Keratinocyte (primary cell): Measurements from ENCODE around the gene CRLF2. TPM values are rescaled to one million over a fixed set of nuclear protein-coding genes. Genes with fewer than 3 reads are reported as not detected.

Experiments
- DNase-seq: peaks from one replicate; pipeline ENCODE4 v3.0.0-alpha.2; 2011; ENCODE audit warnings: low read depth, missing footprints, low spot score
- FAIRE-seq: peaks from 2 replicates; lab custom pipeline; 2011; peaks lifted over from hg19 to GRCh38; lab: Jason Lieb, UNC
- H2AFZ ChIP-seq: 2 replicates; pipeline ENCODE4 v1.6.0; 2012; ENCODE audit warnings: low read length, control low read depth, inconsistent platforms; ENCODE audit not compliant: control insufficient read depth
- H3K27ac ChIP-seq: 2 replicates; pipeline ENCODE4 v1.5.1; 2011; ENCODE audit warnings: low read length; ENCODE audit not compliant: control insufficient read depth, insufficient read depth
- H3K27me3 ChIP-seq: 3 replicates; pipeline ENCODE4 v1.6.0; 2011; ENCODE audit warnings: low read length; ENCODE audit not compliant: control insufficient read depth, insufficient read depth; ENCODE audit errors: extremely low read depth
- H3K36me3 ChIP-seq, 2 experiments: 2 replicates in 1 of 2; 3 replicates in 1 of 2; pipeline ENCODE4 v1.5.1; 2011; ENCODE audit warnings: low read length in 2 of 2, mild to moderate bottlenecking in 1 of 2; ENCODE audit not compliant: control insufficient read depth in 2 of 2, insufficient read depth in 2 of 2; ENCODE audit errors: extremely low read depth in 1 of 2
- H3K4me1 ChIP-seq: 3 replicates; pipeline ENCODE4 v1.5.1; 2011; ENCODE audit warnings: low read length; ENCODE audit not compliant: control insufficient read depth, insufficient read depth; ENCODE audit errors: extremely low read depth
- H3K4me2 ChIP-seq: 3 replicates; pipeline ENCODE4 v1.6.0; 2011; ENCODE audit warnings: low read depth, low read length; ENCODE audit not compliant: control insufficient read depth, insufficient read depth; ENCODE audit errors: extremely low read depth
- H3K4me3 ChIP-seq, 3 experiments: fragments of 200-600 bp in 1 of 3; sonication (generic) in 1 of 3; 2 replicates in 2 of 3; 3 replicates in 1 of 3; pipeline ENCODE4 v1.5.1; 2011 to 2016; ENCODE audit warnings: low read length in 3 of 3, mild to moderate bottlenecking in 3 of 3, control low read depth in 2 of 3, inconsistent platforms in 1 of 3, low read depth in 1 of 3, mixed read lengths in 1 of 3, mixed run types in 1 of 3, moderate library complexity in 1 of 3; ENCODE audit not compliant: control insufficient read depth in 2 of 3, insufficient read depth in 2 of 3; ENCODE audit errors: extremely low read depth in 1 of 3
- H3K79me2 ChIP-seq: 2 replicates; pipeline ENCODE4 v1.6.0; 2012; ENCODE audit warnings: low read length; ENCODE audit not compliant: control insufficient read depth, insufficient read depth
- H3K9ac ChIP-seq: 3 replicates; pipeline ENCODE4 v1.6.0; 2011; ENCODE audit warnings: low read length; ENCODE audit not compliant: control insufficient read depth, insufficient read depth; ENCODE audit errors: extremely low read depth
- H3K9me1 ChIP-seq: 3 replicates; pipeline ENCODE4 v1.6.0; 2011; ENCODE audit warnings: low read length; ENCODE audit not compliant: control insufficient read depth, insufficient read depth; ENCODE audit errors: extremely low read depth
- H3K9me3 ChIP-seq: 2 replicates; pipeline ENCODE4 v1.5.1; 2012; ENCODE audit warnings: low read depth, low read length; ENCODE audit not compliant: control insufficient read depth
- H4K20me1 ChIP-seq: 3 replicates; pipeline ENCODE4 v1.6.0; 2011; ENCODE audit warnings: low read length; ENCODE audit not compliant: control insufficient read depth, insufficient read depth; ENCODE audit errors: extremely low read depth
- CTCF ChIP-seq, 3 experiments: IDR thresholded peaks in 1 of 3; conservative IDR thresholded peaks in 1 of 3; optimal IDR thresholded peaks in 1 of 3; 2 replicates in 2 of 3; 3 replicates in 1 of 3; pipeline versions ENCODE3 to v1.5.1; 2011; ENCODE audit warnings: low read length in 3 of 3, mild to moderate bottlenecking in 3 of 3, moderate library complexity in 2 of 3, control low read depth in 1 of 3, inconsistent platforms in 1 of 3; ENCODE audit not compliant: insufficient read depth in 2 of 3; ENCODE audit errors: extremely low read depth in 1 of 3
- EZH2 ChIP-seq: IDR thresholded peaks from one replicate; pipeline ENCODE4 v1.6.1; 2012; ENCODE audit warnings: inconsistent platforms, mild to moderate bottlenecking, low read length, moderate library complexity
- dilution Hi-C: fragments of 300-500 bp; cut with MboI; formaldehyde crosslinking; loops from one replicate; pipeline ENCODE4 v1.7.0; 2020; ENCODE audit warnings: low sequenced_read_pairs; ENCODE audit not compliant: extremely low pct_ligation_motif_present
- polyA plus RNA-seq, 5 experiments: library from polyadenylated mRNA; depleted of rRNA in 3 of 5; stranded (reverse) in 3 of 5; stranded (forward) in 1 of 5; unstranded in 1 of 5; fragments of >200 nt; gene quantifications; 1 replicate in 1 of 5; 2 replicates in 3 of 5; 3 replicates in 1 of 5; pipeline versions ENCODE4 v1.2.1 to v1.2.3, GENCODE V29; 2011 to 2012; ENCODE audit warnings: missing spikeins in 2 of 5, low read depth in 1 of 5, low replicate concordance in 1 of 5

CRLF2 gene
- polyA plus RNA-seq, 1 donor (not counting 4 experiments of a cell fraction or from before 2014, with no cell fraction given) = not detected

- Histone ChIP-seq H3K4me3 (no peak overlapping the region), H3K9me3 (no peaks in the 10 kb centered on the region), H4K20me1 (no peaks in the 10 kb centered on the region), H3K4me2 (no peak overlapping the region), H3K9me1 (no peaks in the 10 kb centered on the region), H3K27me3 (no peaks in the 10 kb centered on the region), H3K36me3 (no peaks in the 10 kb centered on the region), H3K27ac (no peak overlapping the region), H3K4me1 (no peaks in the 10 kb centered on the region), H2AFZ (no peak overlapping the region), H3K9ac (no peak overlapping the region), H3K79me2 (no peaks in the 10 kb centered on the region)
- dilution Hi-C loops = no loop called here
- DNase-seq (no peak), FAIRE-seq (no peak)
- TF ChIP-seq CTCF (optimal IDR thresholded peaks at IDR 0.05 in 1 of 3, IDR thresholded peaks at IDR 0.05 in 1 of 3, conservative IDR thresholded peaks at IDR 0.05 in 1 of 3; ENCODE audit: extremely low read depth in 1 of 3, insufficient read depth in 2 of 3, low read length in 3 of 3) (no peak), EZH2 (no peak)
These were observed 60.4 kb downstream of the CRLF2 start for GRCh38 chrX:1152090-1152489.

GRCh38 chrX:1151378-1152077, 60.9 kb downstream of the CRLF2 start:
- Histone ChIP-seq H3K9me3 (no peaks in the 10 kb centered on the region), H3K4me2 (no peak overlapping the region), H3K4me3 (no peak overlapping the region), H3K4me1 (no peaks in the 10 kb centered on the region), H3K27me3 (no peaks in the 10 kb centered on the region), H3K36me3 (no peaks in the 10 kb centered on the region), H3K9ac (no peak overlapping the region), H4K20me1 (no peaks in the 10 kb centered on the region), H3K27ac (no peak overlapping the region), H3K79me2 (no peaks in the 10 kb centered on the region), H3K9me1 (no peaks in the 10 kb centered on the region), H2AFZ (no peak overlapping the region)
- no peak for FAIRE-seq
- DNase-seq = no peak
- dilution Hi-C loops = no loop called here
- TF ChIP-seq EZH2 (no peak), CTCF (optimal IDR thresholded peaks at IDR 0.05 in 1 of 3, IDR thresholded peaks at IDR 0.05 in 1 of 3, conservative IDR thresholded peaks at IDR 0.05 in 1 of 3; ENCODE audit: extremely low read depth in 1 of 3, insufficient read depth in 2 of 3, low read length in 3 of 3) (no peak)
